Muscle layer of colon (tissue), 2 donors: ENCODE results near the gene RASSF8.

Experiments used
- H3K27ac ChIP-seq: one replicate; pipeline ENCODE4 v1.7.0; 2013; ENCODE audit warnings: low read depth, mild to moderate bottlenecking, low read length, moderate library complexity
- H3K27me3 ChIP-seq, 2 donors: one replicate each; pipeline ENCODE4 v1.7.0; 2013; ENCODE audit warnings: low read length in 2 of 2, mild to moderate bottlenecking in 2 of 2; ENCODE audit not compliant: insufficient read depth in 2 of 2, control insufficient read depth in 1 of 2
- H3K36me3 ChIP-seq: one replicate; pipeline ENCODE4 v1.7.0; 2013; ENCODE audit warnings: mild to moderate bottlenecking, low read length; ENCODE audit not compliant: insufficient read depth
- H3K4me1 ChIP-seq: one replicate; pipeline ENCODE4 v1.7.0; 2013; ENCODE audit warnings: mild to moderate bottlenecking, low read length; ENCODE audit not compliant: insufficient read depth
- H3K4me3 ChIP-seq, 2 donors: one replicate each; pipeline ENCODE4 v1.7.0; 2013; ENCODE audit warnings: low read length in 2 of 2, low read depth in 1 of 2, mild to moderate bottlenecking in 1 of 2, moderate library complexity in 1 of 2
- H3K9ac ChIP-seq: one replicate; pipeline ENCODE4 v1.7.0; 2013; ENCODE audit warnings: low read length
- H3K9me3 ChIP-seq: one replicate; pipeline ENCODE4 v1.7.0; 2013; ENCODE audit warnings: mild to moderate bottlenecking, low read length
- donor health status: abdominal sarcoma.
- donor health status: Adenocarcinoma of cecum.

Gene RASSF8

GRCh38 chr12:26077915-26078702 lies 119.6 kb downstream of the RASSF8 start:
- no peak overlapping the region for H3K9ac ChIP-seq
- no peaks in the 10 kb centered on the region for H3K27me3 ChIP-seq
- no peaks in the 10 kb centered on the region for H3K36me3 ChIP-seq
- H3K9me3 ChIP-seq, result no peaks in the 10 kb centered on the region
- no peaks in the 10 kb centered on the region for H3K4me1 ChIP-seq
- no peak overlapping the region for H3K27ac ChIP-seq
- no peak overlapping the region for H3K4me3 ChIP-seq

DNA sequence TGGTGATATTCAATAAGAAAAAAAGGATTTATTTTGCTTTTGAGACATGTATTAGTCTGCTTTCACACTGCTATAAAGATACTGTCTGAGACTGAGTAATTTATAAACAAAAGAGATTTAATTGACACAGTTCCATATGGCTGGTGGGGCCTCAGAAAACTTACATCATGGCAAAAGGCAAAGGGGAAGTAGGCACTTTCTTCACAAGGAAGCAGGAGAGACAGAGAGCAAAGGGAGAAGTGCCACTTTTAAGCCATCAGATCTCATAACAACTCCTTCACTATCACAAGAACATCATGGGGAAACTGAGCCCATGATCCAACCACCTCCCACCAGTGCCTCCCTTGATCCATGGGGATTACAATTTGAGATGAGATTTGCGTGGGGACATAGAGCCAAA lies 122.4 kb downstream of the RASSF8 start:
- H3K9ac ChIP-seq, result no peak overlapping the region
- H3K27me3 ChIP-seq, result no peaks in the 10 kb centered on the region
- no peak overlapping the region for H3K4me3 ChIP-seq
- no peaks in the 10 kb centered on the region for H3K9me3 ChIP-seq
- no peaks in the 10 kb centered on the region for H3K36me3 ChIP-seq
- no peaks in the 10 kb centered on the region for H3K4me1 ChIP-seq
- H3K27ac ChIP-seq, result no peak overlapping the region

- Histone ChIP-seq H3K27ac (no peak overlapping the region), H3K27me3 (no peaks in the 10 kb centered on the region), H3K36me3 (no peaks in the 10 kb centered on the region), H3K9me3 (no peaks in the 10 kb centered on the region), H3K4me1 (no peaks in the 10 kb centered on the region), H3K4me3 (no peak overlapping the region), H3K9ac (no peak overlapping the region)
These were observed 128.5 kb downstream of the RASSF8 start for GRCh38 chr12:26086936-26087335.

- Histone ChIP-seq H3K27ac (no peak overlapping the region), H3K36me3 (no peaks in the 10 kb centered on the region), H3K27me3 (no peaks in the 10 kb centered on the region), H3K4me1 (no peaks in the 10 kb centered on the region), H3K4me3 (no peak overlapping the region), H3K9ac (no peak overlapping the region), H3K9me3 (no peaks in the 10 kb centered on the region)
These were observed 130.5 kb downstream of the RASSF8 start for GRCh38 chr12:26088998-26089397.

GRCh38 chr12:26090836-26091510 lies 132.5 kb downstream of the RASSF8 start:
- Histone ChIP-seq H3K9me3 (no peaks in the 10 kb centered on the region), H3K9ac (no peak overlapping the region), H3K27me3 (no peaks in the 10 kb centered on the region), H3K36me3 (no peaks in the 10 kb centered on the region), H3K27ac (no peak overlapping the region), H3K4me3 (no peak overlapping the region), H3K4me1 (no peaks in the 10 kb centered on the region)

DNA sequence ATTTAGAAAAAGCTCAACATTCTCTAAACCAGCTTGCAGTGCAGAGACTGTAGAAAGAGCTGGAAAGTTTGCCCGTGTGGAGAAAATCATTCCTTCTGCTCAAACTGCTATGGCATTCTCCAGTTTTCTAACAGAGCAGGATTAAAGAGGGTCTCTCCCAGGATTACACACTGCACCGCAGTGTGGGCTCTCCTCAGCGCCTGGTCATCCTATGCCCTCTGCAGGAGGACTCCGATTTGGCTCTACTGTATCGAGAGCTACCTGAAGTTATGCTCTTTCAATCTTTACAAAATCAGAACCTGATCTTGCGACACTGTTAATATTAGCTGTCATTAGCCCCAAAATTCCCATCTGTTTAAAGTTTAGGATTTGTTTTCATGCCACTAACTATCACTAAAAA lies 133.3 kb downstream of the RASSF8 start:
- Histone ChIP-seq H3K27me3 (no peaks in the 10 kb centered on the region), H3K9ac (no peak overlapping the region), H3K36me3 (no peaks in the 10 kb centered on the region), H3K4me1 (no peaks in the 10 kb centered on the region), H3K4me3 (no peak overlapping the region), H3K27ac (no peak overlapping the region), H3K9me3 (no peaks in the 10 kb centered on the region)

DNA sequence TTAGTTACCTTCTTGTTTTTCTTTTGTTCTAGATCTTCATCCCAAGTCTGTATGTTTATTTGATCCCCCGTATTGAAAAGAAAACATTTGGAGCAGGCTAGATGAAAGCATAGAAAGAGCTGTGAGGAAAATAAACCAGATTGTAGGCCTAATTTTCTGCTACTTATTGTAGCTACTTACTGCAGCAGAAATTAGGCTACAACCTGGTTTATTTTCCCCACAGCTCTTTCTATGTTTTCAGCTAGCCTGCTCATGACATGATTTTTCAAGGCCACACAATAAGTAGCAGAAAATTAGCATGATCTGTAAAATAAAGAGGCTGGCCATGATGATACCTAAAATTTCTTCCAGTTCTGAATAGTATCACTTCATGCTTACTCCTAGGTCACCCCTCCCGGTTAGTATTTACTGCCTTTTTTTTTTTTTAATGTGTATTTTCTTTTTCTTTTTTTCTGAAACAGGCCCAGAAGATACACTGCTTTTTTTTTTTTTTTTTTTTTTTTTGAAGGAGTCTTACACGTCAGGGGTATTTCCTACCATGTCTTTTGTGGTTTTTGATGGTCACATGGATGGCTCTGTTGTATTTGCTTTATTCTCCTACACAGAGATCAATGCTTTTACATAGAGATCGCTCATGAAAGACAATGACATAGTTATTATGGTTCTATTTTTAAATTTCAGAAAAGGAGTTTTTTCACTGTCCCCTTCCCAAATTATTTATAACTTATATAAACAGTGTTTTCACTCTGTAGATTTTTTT lies 134.0 kb downstream of the RASSF8 start:
- no peak overlapping the region for H3K27ac ChIP-seq
- no peaks in the 10 kb centered on the region for H3K27me3 ChIP-seq
- no peaks in the 10 kb centered on the region for H3K9me3 ChIP-seq
- no peaks in the 10 kb centered on the region for H3K4me1 ChIP-seq
- no peaks in the 10 kb centered on the region for H3K36me3 ChIP-seq
- no peak overlapping the region for H3K4me3 ChIP-seq
- no peak overlapping the region for H3K9ac ChIP-seq

DNA sequence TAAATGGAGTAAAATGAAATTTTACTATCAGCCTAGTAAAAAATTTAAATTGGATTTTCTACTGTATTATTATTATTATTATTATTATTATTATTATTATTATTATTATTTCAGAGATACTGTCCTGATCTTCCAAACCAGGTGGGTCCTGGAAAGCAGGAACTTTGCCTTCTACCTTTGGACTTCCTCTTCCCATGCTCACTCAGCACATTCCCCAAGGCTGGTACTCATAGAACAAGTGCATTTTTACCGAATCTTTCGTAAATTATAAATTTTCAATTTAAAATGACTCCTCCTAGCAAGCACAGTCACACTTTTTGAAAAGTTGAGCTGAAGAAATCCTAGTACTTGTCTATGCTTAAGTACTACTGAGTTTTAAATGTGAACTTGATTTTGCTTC lies 136.7 kb downstream of the RASSF8 start:
- Histone ChIP-seq H3K27ac (no peak overlapping the region), H3K36me3 (no peaks in the 10 kb centered on the region), H3K9me3 (no peaks in the 10 kb centered on the region), H3K9ac (no peak overlapping the region), H3K4me3 (no peak overlapping the region), H3K4me1 (no peaks in the 10 kb centered on the region), H3K27me3 (no peaks in the 10 kb centered on the region)

DNA sequence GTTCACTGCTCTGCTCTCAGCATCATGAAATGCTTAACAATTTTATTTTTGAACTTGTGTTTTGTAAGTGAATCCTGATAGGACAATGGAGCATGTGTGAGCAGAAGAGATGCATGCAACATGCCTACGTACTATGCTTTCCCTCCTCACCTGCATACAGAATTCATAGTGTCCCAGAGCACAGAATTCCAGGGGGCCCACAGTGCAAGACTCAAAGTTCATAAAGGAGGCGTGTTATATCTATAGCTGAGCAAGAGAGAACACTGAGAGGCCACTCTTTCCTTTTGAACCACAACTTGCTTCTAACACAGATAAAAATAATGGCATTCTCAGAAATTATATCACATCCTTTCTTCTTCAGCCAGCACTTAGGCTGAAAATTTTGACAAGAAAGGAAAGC lies 137.6 kb downstream of the RASSF8 start:
- Histone ChIP-seq H3K36me3 (no peaks in the 10 kb centered on the region), H3K27me3 (no peaks in the 10 kb centered on the region), H3K9ac (no peak overlapping the region), H3K27ac (no peak overlapping the region), H3K4me1 (no peaks in the 10 kb centered on the region), H3K9me3 (no peaks in the 10 kb centered on the region), H3K4me3 (no peak overlapping the region)

DNA sequence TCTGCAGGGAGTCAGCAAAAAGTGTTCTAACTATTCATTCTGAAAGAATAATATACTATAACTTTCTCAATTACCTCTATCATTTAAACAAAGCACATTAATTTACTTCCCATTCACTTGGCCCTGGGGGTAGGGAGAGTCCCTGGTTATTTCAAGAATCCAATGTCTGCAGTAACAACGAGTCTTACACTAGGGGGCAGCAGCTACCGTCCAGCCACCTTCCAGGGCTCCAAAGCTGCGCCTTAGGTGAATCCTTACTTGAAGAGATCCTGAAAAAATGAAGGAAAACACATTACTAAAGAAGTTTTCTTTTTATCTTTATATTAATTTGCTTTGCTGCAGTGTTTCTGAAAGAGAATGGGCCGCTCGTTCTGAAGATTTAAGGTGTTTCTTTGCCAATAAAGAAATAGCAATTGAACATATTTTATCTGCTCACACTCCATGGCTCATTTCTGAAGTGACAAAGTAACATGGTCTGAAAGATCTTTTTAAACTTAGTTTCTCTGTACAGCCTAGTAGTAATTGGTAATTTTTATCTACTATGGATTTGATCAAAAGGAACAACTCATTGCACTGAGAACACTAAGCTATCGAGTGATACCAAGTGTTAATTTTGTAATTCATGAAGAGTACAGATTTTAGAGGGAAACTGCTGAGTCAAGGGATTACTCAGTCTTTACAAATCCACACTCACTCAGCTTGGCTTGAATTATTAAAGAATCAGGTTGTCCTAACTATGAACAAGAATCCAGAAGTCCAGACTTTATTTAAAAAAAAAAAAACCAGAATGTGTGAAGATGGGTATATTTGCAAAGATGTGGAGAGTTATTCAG lies 138.8 kb downstream of the RASSF8 start:
- Histone ChIP-seq H3K9me3 (no peaks in the 10 kb centered on the region), H3K27me3 (no peaks in the 10 kb centered on the region), H3K36me3 (no peaks in the 10 kb centered on the region), H3K9ac (no peak overlapping the region), H3K27ac (no peak overlapping the region), H3K4me3 (no peak overlapping the region), H3K4me1 (no peaks in the 10 kb centered on the region)
